ENCODE results near the gene HPN.

DNA sequence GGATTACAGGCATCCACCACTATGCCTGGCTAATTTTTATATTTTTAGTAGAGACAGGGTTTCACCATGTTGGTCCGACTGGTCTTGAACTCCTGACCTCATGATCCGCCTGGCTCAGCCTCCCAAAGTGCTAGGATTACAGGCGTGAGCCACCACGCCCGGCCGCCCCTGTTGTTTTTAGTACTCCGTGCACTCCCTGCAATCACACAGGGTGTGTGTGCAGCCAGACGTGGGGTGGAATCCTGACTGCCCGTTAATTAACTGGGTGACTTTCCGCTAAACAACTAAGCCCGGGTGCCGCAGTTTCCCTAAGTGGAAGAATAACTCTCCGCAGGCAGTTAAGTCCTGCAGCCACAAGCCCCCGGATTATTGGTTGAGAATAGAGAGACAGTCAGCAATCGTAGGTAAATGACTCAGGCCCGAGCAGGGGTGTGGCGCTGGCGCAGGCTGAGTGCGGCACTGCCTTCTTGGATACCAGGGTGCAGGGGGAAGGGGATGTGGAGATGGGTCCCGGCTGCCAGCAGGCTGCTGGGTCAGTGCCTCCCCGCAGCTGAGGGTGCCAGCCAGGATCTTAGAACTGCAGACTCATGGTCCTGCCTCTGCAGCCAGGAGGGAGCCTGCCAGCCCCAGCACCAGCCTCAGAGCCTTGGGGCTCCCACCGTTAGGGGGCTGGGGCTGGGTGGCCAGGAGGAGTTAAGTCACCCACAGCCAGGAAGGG lies 68.0 kb downstream of the HPN start:
- TF ChIP-seq, protein P1, sequence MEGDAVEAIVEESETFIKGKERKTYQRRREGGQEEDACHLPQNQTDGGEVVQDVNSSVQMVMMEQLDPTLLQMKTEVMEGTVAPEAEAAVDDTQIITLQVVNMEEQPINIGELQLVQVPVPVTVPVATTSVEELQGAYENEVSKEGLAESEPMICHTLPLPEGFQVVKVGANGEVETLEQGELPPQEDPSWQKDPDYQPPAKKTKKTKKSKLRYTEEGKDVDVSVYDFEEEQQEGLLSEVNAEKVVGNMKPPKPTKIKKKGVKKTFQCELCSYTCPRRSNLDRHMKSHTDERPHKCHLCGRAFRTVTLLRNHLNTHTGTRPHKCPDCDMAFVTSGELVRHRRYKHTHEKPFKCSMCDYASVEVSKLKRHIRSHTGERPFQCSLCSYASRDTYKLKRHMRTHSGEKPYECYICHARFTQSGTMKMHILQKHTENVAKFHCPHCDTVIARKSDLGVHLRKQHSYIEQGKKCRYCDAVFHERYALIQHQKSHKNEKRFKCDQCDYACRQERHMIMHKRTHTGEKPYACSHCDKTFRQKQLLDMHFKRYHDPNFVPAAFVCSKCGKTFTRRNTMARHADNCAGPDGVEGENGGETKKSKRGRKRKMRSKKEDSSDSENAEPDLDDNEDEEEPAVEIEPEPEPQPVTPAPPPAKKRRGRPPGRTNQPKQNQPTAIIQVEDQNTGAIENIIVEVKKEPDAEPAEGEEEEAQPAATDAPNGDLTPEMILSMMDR (IDR thresholded peaks at IDR 0.05): no peak
- TF ChIP-seq POLR2A (IDR thresholded peaks at IDR 0.05): no peak

Measured in uterus (tissue), 2 donors.